Activated CD8-positive, alpha-beta memory T cell treated with anti-CD3 and anti-CD28 coated beads, Interleukin-2, amount 10 ng/mL, durations not matched to agents 7 days and 5 days (primary cell): ENCODE data around the gene XXYLT1. TPM values are rescaled to one million over a fixed set of nuclear protein-coding genes. Genes with fewer than 3 reads are reported as not detected.

Experiments
- ATAC-seq: fragments of 150-1000 bp; cut with Tn5 transposase; one replicate; pipeline ENCODE4 v1.10.0; 2021; ENCODE audit warnings: moderate library complexity
- CTCF ChIA-PET: fragments of 350-600 bp; sonication (Branson Sonifier 250); formaldehyde crosslinking; loops from one replicate; lab custom pipeline; 2021; ENCODE audit warnings: antibody characterized with exemption; lab: Charles Lee
- DNase-seq: peaks from one replicate; pipeline ENCODE4 v3.0.0-alpha.2; 2020
- H3K27ac Mint-ChIP-seq: one replicate; pipeline ENCODE4 v1.8.0; 2021; ENCODE audit warnings: mild to moderate bottlenecking, mixed read lengths
- H3K27me3 Mint-ChIP-seq: one replicate; pipeline ENCODE4 v1.8.0; 2021; ENCODE audit warnings: mixed read lengths
- H3K36me3 Mint-ChIP-seq: one replicate; pipeline ENCODE4 v1.8.0; 2021; ENCODE audit warnings: mild to moderate bottlenecking, mixed read lengths
- H3K4me1 Mint-ChIP-seq: one replicate; pipeline ENCODE4 v1.8.0; 2021; ENCODE audit warnings: mixed read lengths
- H3K4me3 Mint-ChIP-seq: one replicate; pipeline ENCODE4 v1.8.0; 2021; ENCODE audit warnings: mild to moderate bottlenecking, moderate library complexity, mixed read lengths
- H3K9me3 Mint-ChIP-seq: one replicate; pipeline ENCODE4 v1.8.0; 2022; ENCODE audit warnings: low read depth, mixed read lengths
- total RNA-seq, 2 experiments: library from RNA; stranded (reverse); gene quantifications; one replicate each; pipeline ENCODE4 v1.2.3, GENCODE V29; 2021

The XXYLT1 gene
- total RNA-seq, 2 experiments from 2014 or later = 7.2 to 9.2 TPM

- Mint-ChIP-seq H3K27ac (no peak overlapping the region), H3K4me1 (peaks cover 30% of the 10 kb centered on the region), H3K27me3 (no peaks in the 10 kb centered on the region), H3K4me3 (no peak overlapping the region), H3K36me3 (no peaks in the 10 kb centered on the region), H3K9me3 (no peaks in the 10 kb centered on the region)
- CTCF ChIA-PET = interaction anchor here (1.0 kb wide), 1 partner anchor 439 kb away, joined by 4 read pairs; no protein-coding TSS in a partner anchor
- ATAC-seq (no peak), DNase-seq (no peak)
These were observed 144.8 kb downstream of the XXYLT1 start for GRCh38 chr3:195126056-195126605.

DNA sequence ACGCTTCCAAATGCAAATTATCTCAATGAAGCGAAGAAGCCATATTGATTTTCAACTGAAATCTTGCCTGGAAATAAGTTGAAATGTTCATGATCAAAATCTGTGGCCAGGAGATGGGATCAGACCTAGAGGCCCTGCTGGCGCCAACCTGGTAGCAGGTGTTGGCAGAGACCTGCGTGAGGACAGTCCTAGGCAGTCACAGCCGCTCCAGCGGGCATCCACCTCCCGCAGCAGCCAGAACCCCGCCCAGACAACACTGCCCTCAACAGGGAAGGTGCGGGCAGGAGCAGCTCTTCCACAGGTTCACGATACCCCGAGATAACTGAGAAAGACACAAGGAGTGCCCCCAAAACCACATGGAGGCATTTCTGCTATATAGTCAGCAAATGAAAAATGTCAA, 145.3 kb downstream of the XXYLT1 start:
- peaks cover 30% of the 10 kb centered on the region for H3K4me1 Mint-ChIP-seq
- no peak overlapping the region for H3K4me3 Mint-ChIP-seq
- ATAC-seq = no peak
- DNase-seq = no peak
- no peaks in the 10 kb centered on the region for H3K36me3 Mint-ChIP-seq
- H3K27me3 Mint-ChIP-seq = no peaks in the 10 kb centered on the region
- H3K9me3 Mint-ChIP-seq = no peaks in the 10 kb centered on the region
- CTCF ChIA-PET = interaction anchor here (1.0 to 1.5 kb wide), 2 partner anchors 19 to 438 kb away, joined by 4 to 6 read pairs; no protein-coding TSS in a partner anchor
- no peak overlapping the region for H3K27ac Mint-ChIP-seq

DNA sequence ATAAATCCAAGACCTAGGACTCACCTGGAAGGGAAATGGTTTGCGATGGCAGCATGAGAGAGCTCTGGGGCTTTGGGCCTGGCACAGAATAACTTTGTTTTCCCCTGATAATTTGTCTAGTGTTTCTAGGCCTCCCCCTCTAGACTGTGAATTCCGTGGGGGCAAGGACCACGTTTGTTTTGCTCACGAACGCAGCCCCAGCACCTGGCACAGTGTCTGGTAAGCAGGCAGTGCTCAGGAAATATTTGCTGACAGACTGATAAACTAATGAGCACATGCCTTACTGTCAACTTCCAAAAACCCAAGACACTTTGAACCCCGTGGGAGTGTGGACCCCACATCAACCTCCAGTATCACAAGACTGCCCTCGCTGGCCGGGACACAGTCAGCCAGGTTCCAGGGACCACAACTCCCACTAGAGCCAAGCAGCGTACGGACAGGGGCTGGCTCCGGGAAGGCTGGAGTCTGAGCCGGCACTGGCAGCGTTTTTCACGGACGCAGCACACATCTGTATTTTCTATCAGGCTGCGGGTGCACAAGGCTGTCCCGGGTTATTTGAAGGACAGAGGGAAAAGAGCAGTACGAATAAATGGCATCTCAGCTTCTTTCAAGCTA, 146.5 kb downstream of the XXYLT1 start:
- Mint-ChIP-seq H3K4me1 (peaks cover 22% of the 10 kb centered on the region), H3K36me3 (no peaks in the 10 kb centered on the region), H3K4me3 (no peak overlapping the region), H3K27me3 (no peaks in the 10 kb centered on the region), H3K27ac (no peak overlapping the region), H3K9me3 (no peaks in the 10 kb centered on the region)
- CTCF ChIA-PET = interaction anchor here (0.9 to 1.5 kb wide), 3 partner anchors 15 to 442 kb away, joined by 3 to 6 read pairs (median 3); no protein-coding TSS in a partner anchor
- DNase-seq (no peak), ATAC-seq (no peak)

DNA sequence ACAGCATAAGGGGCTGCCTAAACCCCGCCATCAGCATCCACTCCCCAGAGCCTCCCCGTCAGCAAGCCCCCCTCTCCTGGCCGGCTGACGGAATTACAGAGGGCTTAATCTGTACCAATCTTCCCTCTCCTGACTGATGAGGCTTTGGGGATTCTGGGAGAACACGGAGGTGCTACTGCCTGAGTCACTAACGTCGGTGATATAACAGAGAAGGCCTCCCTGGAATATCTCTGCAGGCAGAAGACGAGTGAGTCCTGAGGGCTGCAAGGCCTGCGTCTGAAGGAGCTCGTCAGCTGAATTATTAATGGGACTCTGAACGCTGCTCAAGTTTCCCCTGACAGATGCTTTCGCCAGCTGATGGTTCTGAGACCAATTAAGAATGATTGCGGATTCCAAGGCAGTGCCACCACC, 147.7 kb downstream of the XXYLT1 start:
- ATAC-seq = no peak
- CTCF ChIA-PET = no interaction called here
- H3K9me3 Mint-ChIP-seq = no peaks in the 10 kb centered on the region

DNA sequence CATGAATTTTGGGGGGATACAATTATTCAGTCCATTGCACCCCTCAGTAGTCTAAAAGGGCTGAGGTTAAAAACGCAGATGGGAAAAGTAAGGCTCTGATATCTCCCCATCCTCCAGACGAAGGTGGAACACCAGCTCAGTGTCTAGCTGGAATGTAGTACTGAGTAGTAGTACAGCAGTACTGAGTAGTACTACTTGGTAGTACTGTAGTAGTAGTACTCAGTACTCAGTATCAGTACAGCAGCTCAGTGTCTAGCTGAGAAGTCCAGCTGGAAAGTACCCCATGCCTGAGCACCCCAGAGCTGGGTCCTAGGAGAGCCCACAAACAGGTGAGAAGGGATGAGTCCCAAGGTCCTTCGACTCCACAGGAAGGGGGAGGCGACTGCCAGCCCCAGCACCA, 148.7 kb downstream of the XXYLT1 start:
- Mint-ChIP-seq H3K27ac (no peak overlapping the region), H3K4me3 (no peak overlapping the region), H3K9me3 (no peaks in the 10 kb centered on the region), H3K36me3 (no peaks in the 10 kb centered on the region), H3K27me3 (no peaks in the 10 kb centered on the region), H3K4me1 (peaks cover 4% of the 10 kb centered on the region)
- ATAC-seq (no peak), DNase-seq (no peak)
- CTCF ChIA-PET = no interaction called here

More for the DNA sequence above, 147.7 kb downstream of the XXYLT1 start:
- Mint-ChIP-seq H3K4me1 (peaks cover 10% of the 10 kb centered on the region), H3K4me3 (no peak overlapping the region), H3K36me3 (no peaks in the 10 kb centered on the region), H3K27ac (no peak overlapping the region), H3K27me3 (no peaks in the 10 kb centered on the region)
- DNase-seq = no peak

- no peak overlapping the region for H3K4me3 Mint-ChIP-seq
- no peak for ATAC-seq
- no peaks in the 10 kb centered on the region for H3K4me1 Mint-ChIP-seq
- H3K9me3 Mint-ChIP-seq = no peaks in the 10 kb centered on the region
- DNase-seq = no peak
- no peaks in the 10 kb centered on the region for H3K36me3 Mint-ChIP-seq
- H3K27me3 Mint-ChIP-seq = no peaks in the 10 kb centered on the region
- CTCF ChIA-PET = interaction anchor here (0.8 to 1.3 kb wide), 2 partner anchors 8 to 13 kb away, joined by 3 to 5 read pairs; no protein-coding TSS in a partner anchor
- no peak overlapping the region for H3K27ac Mint-ChIP-seq
These were observed 150.7 kb downstream of the XXYLT1 start for GRCh38 chr3:195120267-195120601.

DNA sequence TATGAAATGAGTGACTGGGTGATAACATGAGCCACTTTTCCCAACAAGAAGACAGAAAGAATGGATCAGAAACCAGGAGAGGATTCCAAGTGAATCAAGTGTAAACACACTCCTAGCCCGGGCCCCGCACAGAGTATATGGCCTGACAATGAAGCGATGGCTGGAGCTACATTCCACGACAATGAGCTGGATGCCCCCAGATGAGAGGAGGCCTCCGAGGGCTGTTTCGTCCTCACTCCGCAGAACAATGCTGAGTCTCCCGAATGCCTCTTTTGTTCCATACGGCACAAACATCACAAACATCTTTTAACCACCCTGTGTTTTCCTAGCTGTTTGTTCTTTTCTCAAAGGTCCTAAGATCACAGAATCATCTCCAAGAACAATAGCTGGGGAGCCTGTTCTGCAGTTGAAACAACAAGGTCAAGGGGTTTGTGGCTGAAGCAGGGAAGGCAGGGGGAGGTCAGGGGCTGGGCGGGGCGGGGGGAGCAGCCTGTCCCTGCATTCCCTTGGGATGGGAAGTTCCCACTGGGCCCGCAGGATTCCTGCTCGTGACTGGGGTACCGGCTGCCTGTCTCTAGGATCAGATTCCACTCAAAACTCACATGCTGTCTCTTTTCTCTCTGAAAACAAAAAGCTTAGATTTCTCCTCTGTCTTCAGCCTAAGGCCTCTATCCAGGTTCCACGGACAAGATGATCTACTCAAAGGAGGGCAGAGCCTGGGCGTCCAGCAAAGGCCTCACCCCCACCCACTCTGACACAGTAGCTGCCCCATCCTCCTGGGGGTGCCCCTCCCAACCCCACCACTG, 151.3 kb downstream of the XXYLT1 start:
- no peaks in the 10 kb centered on the region for H3K36me3 Mint-ChIP-seq
- no peaks in the 10 kb centered on the region for H3K9me3 Mint-ChIP-seq
- H3K27ac Mint-ChIP-seq = no peak overlapping the region
- no peak overlapping the region for H3K4me3 Mint-ChIP-seq
- no peaks in the 10 kb centered on the region for H3K4me1 Mint-ChIP-seq
- no peaks in the 10 kb centered on the region for H3K27me3 Mint-ChIP-seq
- ATAC-seq = no peak
- CTCF ChIA-PET = interaction anchor here (0.8 to 1.3 kb wide), 3 partner anchors 9 to 13 kb away, joined by 3 to 5 read pairs (median 3); no protein-coding TSS in a partner anchor
- no peak for DNase-seq

DNA sequence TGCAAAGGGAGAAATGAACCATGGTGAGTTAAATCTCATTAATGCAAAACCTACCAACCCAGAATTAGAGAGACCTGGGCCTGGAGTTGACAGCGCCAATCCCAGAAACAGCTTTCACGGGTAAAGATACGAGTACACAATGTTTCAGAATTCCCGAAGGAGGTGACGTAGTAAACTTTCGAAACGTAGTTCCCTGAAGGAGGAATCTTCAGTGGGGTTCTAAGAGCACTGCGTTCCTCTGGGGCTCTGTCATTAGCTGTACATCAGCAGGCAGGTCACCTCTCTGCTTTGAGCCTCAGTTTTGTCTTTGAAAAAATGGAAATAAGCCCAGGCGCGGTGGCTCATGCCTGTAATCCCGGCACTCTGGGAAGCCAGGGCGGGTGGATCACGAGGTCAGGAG, 152.3 kb downstream of the XXYLT1 start:
- no peak overlapping the region for H3K27ac Mint-ChIP-seq
- no peaks in the 10 kb centered on the region for H3K36me3 Mint-ChIP-seq
- CTCF ChIA-PET = interaction anchor here (1.2 kb wide), 1 partner anchor 12 kb away, joined by 3 read pairs; no protein-coding TSS in a partner anchor
- H3K4me3 Mint-ChIP-seq = no peak overlapping the region
- H3K27me3 Mint-ChIP-seq = no peaks in the 10 kb centered on the region
- no peaks in the 10 kb centered on the region for H3K9me3 Mint-ChIP-seq
- DNase-seq (no peak), ATAC-seq (no peak)
- no peaks in the 10 kb centered on the region for H3K4me1 Mint-ChIP-seq

DNA sequence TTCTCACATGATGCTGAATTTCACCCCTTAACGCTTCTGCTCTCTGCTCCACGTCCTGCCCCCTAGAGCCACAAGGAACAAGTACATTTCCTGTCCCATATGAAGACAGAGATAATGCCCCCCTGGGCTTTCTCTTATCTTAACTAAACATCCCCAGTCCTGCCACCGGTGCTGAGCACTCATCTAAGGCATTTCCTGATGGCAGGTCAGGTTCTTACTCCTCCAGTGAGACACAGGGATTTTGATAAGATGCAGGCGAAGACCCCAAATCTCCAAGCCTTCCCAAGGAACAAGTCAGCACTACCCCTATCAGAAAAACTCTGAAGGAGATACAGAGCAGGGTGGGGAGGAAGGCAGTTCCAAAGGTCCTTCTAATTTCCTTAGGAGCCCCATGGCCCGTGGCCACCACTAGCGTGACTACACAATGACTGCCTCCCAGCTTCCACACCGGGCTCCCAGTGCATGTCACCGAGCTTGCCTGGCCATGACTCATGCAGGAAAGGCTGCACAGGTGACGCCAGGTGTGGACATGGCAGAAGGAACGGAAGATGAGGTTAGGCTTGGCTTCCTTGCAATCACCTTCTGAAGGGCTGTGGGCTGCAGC, 152.9 kb downstream of the XXYLT1 start:
- ATAC-seq (no peak), DNase-seq (no peak)
- CTCF ChIA-PET = interaction anchor here (1.4 kb wide), 1 partner anchor 11 kb away, joined by 4 read pairs; no protein-coding TSS in a partner anchor
- Mint-ChIP-seq H3K36me3 (no peaks in the 10 kb centered on the region), H3K9me3 (no peaks in the 10 kb centered on the region), H3K4me1 (no peaks in the 10 kb centered on the region), H3K4me3 (no peak overlapping the region), H3K27ac (no peak overlapping the region), H3K27me3 (no peaks in the 10 kb centered on the region)

DNA sequence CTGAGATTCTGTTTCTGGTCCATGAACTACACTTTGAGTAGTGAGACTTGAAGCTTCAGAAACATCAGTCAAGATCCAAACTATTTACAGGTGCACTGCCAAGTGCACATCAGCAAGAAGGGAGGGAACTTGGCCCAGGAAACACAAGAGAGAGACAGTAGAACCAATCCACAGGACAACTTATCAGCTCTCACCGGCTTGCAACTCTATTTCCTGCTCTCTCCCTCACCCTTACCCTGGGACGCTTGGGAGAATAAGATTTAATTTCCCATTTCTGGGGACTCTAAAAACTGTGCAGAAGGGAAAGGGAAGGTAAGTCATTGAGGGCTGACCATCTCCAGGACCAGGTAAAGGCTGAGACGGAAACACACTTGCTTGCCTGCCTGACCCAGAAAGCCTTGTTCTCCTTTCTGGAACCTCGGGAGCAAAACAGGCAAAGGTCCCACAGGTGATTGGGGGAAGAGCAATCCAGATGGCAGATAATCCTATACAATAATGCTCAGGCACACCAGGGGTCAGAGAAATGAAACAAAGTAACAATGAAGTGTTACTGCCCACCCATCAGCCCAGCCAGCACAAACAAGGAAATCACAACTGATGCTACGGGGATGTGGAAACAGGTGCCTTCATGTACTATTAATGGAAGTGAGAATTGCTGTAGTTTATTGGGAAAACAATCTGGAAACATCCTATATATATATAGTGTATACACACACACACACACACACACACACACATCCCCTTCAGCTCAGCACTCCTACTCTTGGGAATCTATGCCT, 154.4 kb downstream of the XXYLT1 start:
- Mint-ChIP-seq H3K4me1 (no peaks in the 10 kb centered on the region), H3K9me3 (no peaks in the 10 kb centered on the region), H3K27ac (no peak overlapping the region), H3K27me3 (no peaks in the 10 kb centered on the region), H3K4me3 (no peak overlapping the region), H3K36me3 (no peaks in the 10 kb centered on the region)
- ATAC-seq (no peak), DNase-seq (no peak)
- CTCF ChIA-PET = interaction anchor here (0.8 to 1.4 kb wide), 2 partner anchors 10 kb away, joined by 3 to 4 read pairs; no protein-coding TSS in a partner anchor

GRCh38 chr3:195115600-195116406, 155.2 kb downstream of the XXYLT1 start:
- no peak for ATAC-seq
- no peak overlapping the region for H3K4me3 Mint-ChIP-seq
- no peaks in the 10 kb centered on the region for H3K36me3 Mint-ChIP-seq
- CTCF ChIA-PET = interaction anchor here (0.8 to 1.5 kb wide), 3 partner anchors 9 to 145 kb away, joined by 3 to 8 read pairs (median 3); no protein-coding TSS in a partner anchor
- no peak overlapping the region for H3K27ac Mint-ChIP-seq
- no peaks in the 10 kb centered on the region for H3K27me3 Mint-ChIP-seq
- no peaks in the 10 kb centered on the region for H3K9me3 Mint-ChIP-seq
- no peak for DNase-seq
- H3K4me1 Mint-ChIP-seq = no peaks in the 10 kb centered on the region
